Erythroblast (primary cell): ENCODE data around the gene ORAI2.
"Not testable (repeated sequence)": the region's sequence is repeated elsewhere in the genome, so short reads cannot be mapped to it uniquely, and the experiment has no call there.

Experiments
- GATA1 ChIP-seq: IDR thresholded peaks from 2 replicates; pipeline ENCODE4 v1.6.1; 2011; ENCODE audit warnings: low read depth, mild to moderate bottlenecking, control low read depth, low read length, moderate library complexity
- POLR2A ChIP-seq: IDR thresholded peaks from 2 replicates; pipeline ENCODE4 v1.6.1; 2011; ENCODE audit warnings: mild to moderate bottlenecking, low read length

DNA sequence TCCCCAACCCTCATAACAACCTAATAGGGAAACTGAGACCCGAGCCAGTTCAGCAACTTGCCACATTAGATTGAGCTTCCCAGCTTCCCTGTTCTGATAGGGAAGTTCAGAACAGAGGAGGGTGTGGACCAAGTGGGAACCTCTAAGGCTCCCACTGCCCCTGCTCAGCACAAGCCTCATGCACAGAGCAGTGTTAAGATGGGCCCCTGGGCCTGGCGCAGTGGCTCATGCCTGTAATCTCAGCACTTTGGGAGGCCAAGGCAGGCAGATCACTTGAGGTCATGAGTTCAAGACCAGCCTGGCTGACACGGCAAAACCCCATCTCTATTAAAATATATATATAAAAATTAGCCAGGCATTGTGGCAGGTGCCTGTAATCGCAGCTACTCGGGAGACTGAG, 63.9 kb downstream of the ORAI2 start:
- TF ChIP-seq POLR2A, GATA1: not testable (repeated sequence)
